HG02763 (cell line): ENCODE measurements around the gene GPX8.
A peak's percentile ranks its signal among the peaks of the same experiment; 100 is the strongest.

ENCODE experiments used
- ATAC-seq: cut with Tn5 transposase; IDR thresholded peaks from one replicate; pipeline ENCODE4 v1.9.1; 2021; ENCODE audit warnings: mild to moderate bottlenecking, moderate library complexity; ENCODE audit not compliant: unreplicated experiment

Gene GPX8

GRCh38 chr5:55159763-55160492, at the start of gene GPX8:
GPX8 (plus strand) TSS chr5:55160171; CDS start chr5:55160193, 22 bp downstream.
- ATAC-seq = no peak

GRCh38 chr5:55110217-55110616, 49.8 kb upstream of the GPX8 start:
- ATAC-seq = no peak

GRCh38 chr5:55113327-55113726, 46.6 kb upstream of the GPX8 start:
- no peak for ATAC-seq

GRCh38 chr5:55114061-55114460, 45.9 kb upstream of the GPX8 start:
- no peak for ATAC-seq

GRCh38 chr5:55123365-55123764, 36.6 kb upstream of the GPX8 start:
- no peak for ATAC-seq

GRCh38 chr5:55134053-55134722, 25.8 kb upstream of the GPX8 start:
- ATAC-seq = no peak

GRCh38 chr5:55136521-55136920, 23.4 kb upstream of the GPX8 start:
- ATAC-seq = no peak

- ATAC-seq = no peak
Measured at GRCh38 chr5:55140908-55141665, 18.9 kb upstream of the GPX8 start.

GRCh38 chr5:55141945-55142690, 17.9 kb upstream of the GPX8 start:
- no peak for ATAC-seq

- ATAC-seq = no peak
Measured at GRCh38 chr5:55143624-55144023, 16.3 kb upstream of the GPX8 start.

GRCh38 chr5:55146080-55146479, 13.9 kb upstream of the GPX8 start:
- no peak for ATAC-seq

GRCh38 chr5:55146543-55147151, 13.3 kb upstream of the GPX8 start:
- ATAC-seq = peak; percentile 86

- no peak for ATAC-seq
Measured at GRCh38 chr5:55149308-55149795, 10.6 kb upstream of the GPX8 start.

- no peak for ATAC-seq
Measured at GRCh38 chr5:55151923-55152842, 7.8 kb upstream of the GPX8 start.

- no peak for ATAC-seq
Measured at GRCh38 chr5:55154873-55155272, 5.1 kb upstream of the GPX8 start.

- ATAC-seq = no peak
Measured at GRCh38 chr5:55160493-55161209, 680 bp downstream of the GPX8 start.

- no peak for ATAC-seq
Measured at GRCh38 chr5:55162666-55163065, 2.7 kb downstream of the GPX8 start.

- no peak for ATAC-seq
Measured at GRCh38 chr5:55171471-55171870, 11.5 kb downstream of the GPX8 start.
